ENCODE results near the gene CHAT.

CHAT gene

GRCh38 chr10:49631975-49632374 is 18.1 kb downstream of the CHAT start:
- DNase-seq (ENCODE audit: low read depth in 2 of 2), result no peak

- no peak for DNase-seq (ENCODE audit: low read depth in 2 of 2)
These were observed 18.8 kb downstream of the CHAT start for GRCh38 chr10:49632406-49633317.

GRCh38 chr10:49633327-49634068 is 19.7 kb downstream of the CHAT start:
- no peak for DNase-seq (ENCODE audit: low read depth in 2 of 2)

GRCh38 chr10:49634069-49634660 is 20.3 kb downstream of the CHAT start:
- no peak for DNase-seq (ENCODE audit: low read depth in 2 of 2)

GRCh38 chr10:49642311-49642710 is 28.5 kb downstream of the CHAT start:
- no peak for DNase-seq (ENCODE audit: low read depth in 2 of 2)

- no peak for DNase-seq (ENCODE audit: low read depth in 2 of 2)
These were observed 29.6 kb downstream of the CHAT start for GRCh38 chr10:49643241-49644034.

GRCh38 chr10:49644035-49644646 is 30.3 kb downstream of the CHAT start:
- DNase-seq (ENCODE audit: low read depth in 2 of 2), result no peak

- DNase-seq (ENCODE audit: low read depth in 2 of 2), result no peak
These were observed 31.6 kb downstream of the CHAT start for GRCh38 chr10:49645417-49645816.

GRCh38 chr10:49645871-49646870 is 32.3 kb downstream of the CHAT start:
- DNase-seq (ENCODE audit: low read depth in 2 of 2), result no peak

GRCh38 chr10:49647554-49647953 is 33.7 kb downstream of the CHAT start:
- no peak for DNase-seq (ENCODE audit: low read depth in 2 of 2)

GRCh38 chr10:49647985-49648795 is 34.4 kb downstream of the CHAT start:
- DNase-seq (ENCODE audit: low read depth in 2 of 2), result no peak

GRCh38 chr10:49649294-49649693 is 35.5 kb downstream of the CHAT start:
- DNase-seq (ENCODE audit: low read depth in 2 of 2), result no peak

- no peak for DNase-seq (ENCODE audit: low read depth in 2 of 2)
These were observed 36.3 kb downstream of the CHAT start for GRCh38 chr10:49649936-49650723.

- DNase-seq (ENCODE audit: low read depth in 2 of 2), result no peak
These were observed 36.8 kb downstream of the CHAT start for GRCh38 chr10:49650724-49651034.

- DNase-seq (ENCODE audit: low read depth in 2 of 2), result no peak
These were observed 37.4 kb downstream of the CHAT start for GRCh38 chr10:49651039-49651835.

GRCh38 chr10:49651917-49652316 is 38.1 kb downstream of the CHAT start:
- DNase-seq (ENCODE audit: low read depth in 2 of 2), result no peak

- no peak for DNase-seq (ENCODE audit: low read depth in 2 of 2)
These were observed 38.8 kb downstream of the CHAT start for GRCh38 chr10:49652421-49653272.

Measured in fibroblast of skin of left biceps (primary cell).